Measurements from ENCODE around the gene APOH.

GRCh38 chr17:66171692-66172091 is 57.5 kb downstream of the APOH start:
- TF ChIP-seq, protein P1, sequence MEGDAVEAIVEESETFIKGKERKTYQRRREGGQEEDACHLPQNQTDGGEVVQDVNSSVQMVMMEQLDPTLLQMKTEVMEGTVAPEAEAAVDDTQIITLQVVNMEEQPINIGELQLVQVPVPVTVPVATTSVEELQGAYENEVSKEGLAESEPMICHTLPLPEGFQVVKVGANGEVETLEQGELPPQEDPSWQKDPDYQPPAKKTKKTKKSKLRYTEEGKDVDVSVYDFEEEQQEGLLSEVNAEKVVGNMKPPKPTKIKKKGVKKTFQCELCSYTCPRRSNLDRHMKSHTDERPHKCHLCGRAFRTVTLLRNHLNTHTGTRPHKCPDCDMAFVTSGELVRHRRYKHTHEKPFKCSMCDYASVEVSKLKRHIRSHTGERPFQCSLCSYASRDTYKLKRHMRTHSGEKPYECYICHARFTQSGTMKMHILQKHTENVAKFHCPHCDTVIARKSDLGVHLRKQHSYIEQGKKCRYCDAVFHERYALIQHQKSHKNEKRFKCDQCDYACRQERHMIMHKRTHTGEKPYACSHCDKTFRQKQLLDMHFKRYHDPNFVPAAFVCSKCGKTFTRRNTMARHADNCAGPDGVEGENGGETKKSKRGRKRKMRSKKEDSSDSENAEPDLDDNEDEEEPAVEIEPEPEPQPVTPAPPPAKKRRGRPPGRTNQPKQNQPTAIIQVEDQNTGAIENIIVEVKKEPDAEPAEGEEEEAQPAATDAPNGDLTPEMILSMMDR (IDR thresholded peaks at IDR 0.05), result no peak
- no peak for TF ChIP-seq POLR2A (IDR thresholded peaks at IDR 0.05)
